Neural cell (in vitro differentiated cells): ENCODE results near the gene BPIFB4. TPM values are rescaled to one million over a fixed set of nuclear protein-coding genes. Genes with fewer than 3 reads are reported as not detected.
"Not testable (repeated sequence)": the region's sequence is repeated elsewhere in the genome, so short reads cannot be mapped to it uniquely, and the experiment has no call there.

Source experiments
- H2AFZ ChIP-seq: fragments of 200-600, 300-800 bp; sonication (generic), shearing (Covaris generic); 2 replicates; pipeline ENCODE4 v1.6.0; 2014; ENCODE audit warnings: low read depth, mild to moderate bottlenecking, antibody characterized with exemption, low read length, moderate library complexity
- H3F3A ChIP-seq: fragments of 200-600 bp; shearing (Covaris generic); 2 replicates; pipeline ENCODE4 v1.6.1; 2016; ENCODE audit warnings: mild to moderate bottlenecking, moderate library complexity, mixed read lengths, antibody characterized with exemption, low read length; ENCODE audit not compliant: insufficient read depth, poor library complexity, severe bottlenecking
- H3K27ac ChIP-seq: fragments of 200-600, 300-800 bp; sonication (generic), shearing (Covaris generic); 2 replicates; pipeline ENCODE4 v1.5.1; 2014; ENCODE audit warnings: mild to moderate bottlenecking, low read length, moderate library complexity
- H3K27me3 ChIP-seq: fragments of 300-800, 200-600 bp; sonication (generic), shearing (Covaris generic); 2 replicates; pipeline ENCODE4 v1.6.0; 2014; ENCODE audit warnings: mild to moderate bottlenecking, low read depth, low read length, moderate library complexity; ENCODE audit not compliant: insufficient read depth
- H3K36me3 ChIP-seq: fragments of 300-800, 200-600 bp; sonication (generic), shearing (Covaris generic); 2 replicates; pipeline ENCODE4 v1.5.1; 2014; ENCODE audit warnings: mild to moderate bottlenecking, antibody characterized with exemption, low read length, moderate library complexity; ENCODE audit not compliant: insufficient read depth
- H3K4me2 ChIP-seq: fragments of 300-800, 200-600 bp; sonication (generic), shearing (Covaris generic); 2 replicates; pipeline ENCODE4 v1.6.0; 2014; ENCODE audit warnings: mild to moderate bottlenecking, low read length
- H3K4me3 ChIP-seq: fragments of 300-800, 200-600 bp; sonication (generic), shearing (Covaris generic); 2 replicates; pipeline ENCODE4 v1.5.1; 2014; ENCODE audit warnings: mild to moderate bottlenecking, low read length, moderate library complexity
- H3K79me2 ChIP-seq: fragments of 200-600 bp; shearing (Covaris generic); replicated peaks from 2 replicates; pipeline ENCODE4 v1.6.0; 2014; ENCODE audit warnings: mild to moderate bottlenecking, low read length, moderate library complexity; ENCODE audit not compliant: insufficient read depth
- H3K9ac ChIP-seq: fragments of 300-800, 200-600 bp; sonication (generic), shearing (Covaris generic); 2 replicates; pipeline ENCODE4 v1.6.1; 2016; ENCODE audit warnings: mild to moderate bottlenecking, low read length, mixed read lengths
- H3K9me2 ChIP-seq: fragments of 200-600 bp; shearing (Covaris generic); 2 replicates; pipeline ENCODE4 v1.6.1; 2016; ENCODE audit warnings: mild to moderate bottlenecking, low read length, mixed read lengths; ENCODE audit not compliant: insufficient read depth
- H3K9me3 ChIP-seq: fragments of 200-600, 300-800 bp; sonication (generic), shearing (Covaris generic); 2 replicates; pipeline ENCODE4 v1.6.1; 2016; ENCODE audit warnings: mild to moderate bottlenecking, mixed run types, low read length, moderate library complexity, mixed read lengths
- H4K20me1 ChIP-seq: fragments of 200-600 bp; shearing (Covaris generic); 2 replicates; pipeline ENCODE4 v1.6.1; 2016; ENCODE audit warnings: mild to moderate bottlenecking, mixed run types; ENCODE audit not compliant: insufficient read depth
- EP300 ChIP-seq: fragments of 450-650 bp; conservative IDR thresholded peaks from 2 replicates; pipeline ENCODE4 v1.6.1; 2014; ENCODE audit warnings: antibody characterized with exemption, mild to moderate bottlenecking, moderate library complexity; ENCODE audit not compliant: poor library complexity, severe bottlenecking
- EZH2 ChIP-seq: fragments of 200-600, 300-800 bp; shearing (Covaris generic), sonication (generic); IDR thresholded peaks from 2 replicates; pipeline ENCODE4 v1.6.1; 2014; ENCODE audit warnings: antibody characterized with exemption, low read length, borderline replicate concordance, mild to moderate bottlenecking; ENCODE audit not compliant: insufficient read depth, poor library complexity, severe bottlenecking
- MXI1 ChIP-seq: fragments of 450-650 bp; conservative IDR thresholded peaks from 2 replicates; pipeline ENCODE4 v1.6.1; 2014; ENCODE audit warnings: antibody characterized with exemption, mild to moderate bottlenecking; ENCODE audit not compliant: poor library complexity, severe bottlenecking
- POLR2AphosphoS5 ChIP-seq: IDR thresholded peaks from 2 replicates; pipeline ENCODE4 v1.6.1; 2012
- RAD21 ChIP-seq: fragments of 450-650 bp; conservative IDR thresholded peaks from 2 replicates; pipeline ENCODE4 v1.6.1; 2014; ENCODE audit warnings: antibody characterized with exemption, mild to moderate bottlenecking, moderate library complexity
- REST ChIP-seq: IDR thresholded peaks from 2 replicates; pipeline ENCODE4 v1.6.1; 2012; ENCODE audit warnings: borderline replicate concordance
- SMC3 ChIP-seq: fragments of 450-650 bp; conservative IDR thresholded peaks from 2 replicates; pipeline ENCODE4 v1.6.1; 2014; ENCODE audit warnings: antibody characterized with exemption, mild to moderate bottlenecking, moderate library complexity; ENCODE audit not compliant: poor library complexity
- TAF1 ChIP-seq: IDR thresholded peaks from 2 replicates; pipeline ENCODE4 v1.6.1; 2012; ENCODE audit warnings: low read depth
- polyA plus RNA-seq: library from polyadenylated mRNA; depleted of rRNA; stranded (reverse); fragments of >200 nt; gene quantifications from 2 replicates; pipeline ENCODE4 v1.2.3, GENCODE V29; 2014
- TF ChIP-seq, protein P1 (sequence below): fragments of 450-650 bp; IDR thresholded peaks from 2 replicates; pipeline ENCODE4 v1.5.1; 2014; ENCODE audit warnings: antibody characterized with exemption, mild to moderate bottlenecking, moderate library complexity; ENCODE audit not compliant: poor library complexity, severe bottlenecking

BPIFB4 gene
- polyA plus RNA-seq, 1 donor from 2014 or later: not detected

GRCh38 chr20:33104336-33104735 is 24.9 kb downstream of the BPIFB4 start:
- no peak overlapping the region for H3K4me3 ChIP-seq
- no peaks in the 10 kb centered on the region for H4K20me1 ChIP-seq
- no peak for TF ChIP-seq REST
- no peak for TF ChIP-seq EP300
- TF ChIP-seq, protein P1, sequence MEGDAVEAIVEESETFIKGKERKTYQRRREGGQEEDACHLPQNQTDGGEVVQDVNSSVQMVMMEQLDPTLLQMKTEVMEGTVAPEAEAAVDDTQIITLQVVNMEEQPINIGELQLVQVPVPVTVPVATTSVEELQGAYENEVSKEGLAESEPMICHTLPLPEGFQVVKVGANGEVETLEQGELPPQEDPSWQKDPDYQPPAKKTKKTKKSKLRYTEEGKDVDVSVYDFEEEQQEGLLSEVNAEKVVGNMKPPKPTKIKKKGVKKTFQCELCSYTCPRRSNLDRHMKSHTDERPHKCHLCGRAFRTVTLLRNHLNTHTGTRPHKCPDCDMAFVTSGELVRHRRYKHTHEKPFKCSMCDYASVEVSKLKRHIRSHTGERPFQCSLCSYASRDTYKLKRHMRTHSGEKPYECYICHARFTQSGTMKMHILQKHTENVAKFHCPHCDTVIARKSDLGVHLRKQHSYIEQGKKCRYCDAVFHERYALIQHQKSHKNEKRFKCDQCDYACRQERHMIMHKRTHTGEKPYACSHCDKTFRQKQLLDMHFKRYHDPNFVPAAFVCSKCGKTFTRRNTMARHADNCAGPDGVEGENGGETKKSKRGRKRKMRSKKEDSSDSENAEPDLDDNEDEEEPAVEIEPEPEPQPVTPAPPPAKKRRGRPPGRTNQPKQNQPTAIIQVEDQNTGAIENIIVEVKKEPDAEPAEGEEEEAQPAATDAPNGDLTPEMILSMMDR: no peak
- TF ChIP-seq SMC3: no peak
- TF ChIP-seq MXI1: no peak
- TF ChIP-seq EZH2: no peak
- TF ChIP-seq TAF1: no peak
- no peak for TF ChIP-seq POLR2AphosphoS5
- no peak for TF ChIP-seq RAD21
- no peak overlapping the region for H2AFZ ChIP-seq
- no peak overlapping the region for H3K9ac ChIP-seq
- H3K9me3 ChIP-seq: no peaks in the 10 kb centered on the region
- H3F3A ChIP-seq: no peaks in the 10 kb centered on the region
- H3K36me3 ChIP-seq: no peaks in the 10 kb centered on the region
- no peaks in the 10 kb centered on the region for H3K79me2 ChIP-seq
- H3K9me2 ChIP-seq: no peaks in the 10 kb centered on the region
- H3K27me3 ChIP-seq: no peaks in the 10 kb centered on the region
- no peak overlapping the region for H3K4me2 ChIP-seq
- H3K27ac ChIP-seq: no peak overlapping the region

- H3K9me2 ChIP-seq: no peaks in the 10 kb centered on the region
- no peak overlapping the region for H3K4me2 ChIP-seq
- H2AFZ ChIP-seq: no peak overlapping the region
- no peaks in the 10 kb centered on the region for H3K79me2 ChIP-seq
- no peak overlapping the region for H3K4me3 ChIP-seq
- no peak overlapping the region for H3K27ac ChIP-seq
- H3K9me3 ChIP-seq: no peaks in the 10 kb centered on the region
- TF ChIP-seq REST (no peak), MXI1 (no peak), EP300 (no peak), EZH2 (no peak), TAF1 (no peak), RAD21 (no peak), POLR2AphosphoS5 (no peak)
- H3K9ac ChIP-seq: no peak overlapping the region
- H4K20me1 ChIP-seq: no peaks in the 10 kb centered on the region
- H3K27me3 ChIP-seq: no peaks in the 10 kb centered on the region
- H3K36me3 ChIP-seq: no peaks in the 10 kb centered on the region
- H3F3A ChIP-seq: no peaks in the 10 kb centered on the region
Observed at GRCh38 chr20:33105316-33105924, 26.0 kb downstream of the BPIFB4 start.

DNA sequence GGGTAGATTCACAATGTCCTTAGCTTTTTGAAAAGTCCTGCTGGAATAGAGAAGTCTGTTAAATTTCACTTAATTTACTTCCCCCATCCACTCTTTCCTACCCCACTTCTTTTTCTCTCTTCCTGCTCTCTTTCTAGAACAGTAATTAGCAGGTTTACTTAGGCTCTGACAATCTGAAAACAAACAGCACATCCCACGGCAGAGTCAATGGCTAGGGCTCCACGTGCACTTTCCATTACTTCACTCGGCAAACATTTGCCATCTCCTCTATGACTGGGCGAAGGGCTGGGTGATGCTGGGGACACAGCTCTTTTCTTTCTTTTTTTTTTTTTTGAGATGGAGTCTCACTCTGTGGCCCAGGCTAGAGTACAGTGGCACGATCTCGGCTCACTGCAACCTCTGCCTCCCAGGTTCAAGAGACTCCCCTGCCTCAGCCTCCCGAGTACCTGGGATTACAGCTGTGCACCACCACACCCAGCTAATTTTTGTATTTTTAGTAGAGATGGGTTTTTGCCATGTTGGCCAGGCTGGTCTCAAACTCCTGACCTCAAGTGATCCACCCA is 26.7 kb downstream of the BPIFB4 start:
- not testable (repeated sequence) for H2AFZ ChIP-seq, H4K20me1 ChIP-seq, H3K9me3 ChIP-seq

More for the DNA sequence above, 26.7 kb downstream of the BPIFB4 start:
- not testable (repeated sequence) for H3K4me3 ChIP-seq, H3K27me3 ChIP-seq, H3K79me2 ChIP-seq, H3K27ac ChIP-seq, H3K4me2 ChIP-seq, H3K9me2 ChIP-seq, H3K36me3 ChIP-seq, H3F3A ChIP-seq, H3K9ac ChIP-seq
